HG03045 (cell line): Measurements from ENCODE around the gene CLCNKB.

ENCODE experiments used
- ATAC-seq: cut with Tn5 transposase; IDR thresholded peaks from one replicate; pipeline ENCODE4 v1.9.1; 2021; ENCODE audit warnings: mild to moderate bottlenecking, moderate library complexity; ENCODE audit not compliant: unreplicated experiment

Gene CLCNKB

DNA sequence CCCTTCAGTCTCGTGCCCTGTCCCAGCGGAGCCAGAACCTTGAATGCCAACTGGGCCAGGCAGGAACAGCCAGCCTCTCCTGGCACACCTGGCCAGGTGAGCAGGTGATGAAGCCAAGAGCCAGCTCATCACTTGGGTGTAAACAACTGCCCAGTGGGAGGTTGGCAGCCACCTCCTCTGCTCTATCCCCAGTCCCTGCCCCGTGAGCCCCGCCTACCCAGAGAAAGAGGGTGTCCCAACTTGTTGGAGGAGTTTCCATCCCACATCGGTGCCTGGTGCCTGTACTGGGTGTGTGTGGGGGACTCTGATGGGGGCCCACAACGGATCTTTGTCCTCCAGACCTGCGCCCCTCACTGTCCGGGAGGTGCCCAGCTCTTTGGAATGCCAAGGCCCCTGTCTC is 47.7 kb downstream of the CLCNKB start:
- ATAC-seq: no peak

DNA sequence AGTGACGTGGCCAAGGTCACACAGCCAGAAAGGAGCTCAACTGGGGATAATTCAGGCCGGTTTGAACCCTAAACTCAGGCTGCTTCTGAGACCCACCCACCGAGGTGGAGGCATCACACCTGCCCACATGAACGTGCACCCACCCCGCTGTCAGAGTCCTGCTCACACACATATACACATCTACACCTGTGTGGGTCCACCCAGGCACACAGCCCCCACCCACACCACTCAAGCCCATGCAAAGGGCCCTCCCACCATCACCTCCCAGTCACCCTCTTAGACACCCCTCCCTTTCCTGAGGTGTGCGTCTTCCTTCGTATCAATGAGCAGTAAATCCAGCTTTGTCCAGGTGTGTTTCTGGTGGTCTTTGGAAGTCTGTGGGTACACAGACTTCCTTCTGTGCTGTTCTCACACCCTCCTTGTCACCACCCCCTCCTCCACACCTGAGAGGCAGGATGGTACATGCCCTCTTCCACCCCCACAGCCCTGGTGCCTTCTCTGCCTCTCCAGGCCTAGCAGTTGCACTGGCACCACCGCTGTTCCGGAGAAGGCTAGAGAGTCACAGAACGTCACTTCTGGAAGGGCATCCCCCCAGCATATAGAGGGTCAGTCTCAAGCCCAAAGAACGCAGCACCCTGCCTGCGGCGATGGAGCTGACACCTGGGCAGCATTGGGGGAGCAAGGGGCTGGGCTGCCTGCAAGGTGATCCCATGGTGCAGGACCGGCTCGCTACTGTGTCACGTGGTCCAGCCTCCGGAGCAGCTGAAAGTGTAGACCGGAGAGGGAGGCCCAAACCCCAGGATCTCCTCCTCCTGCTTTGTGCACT is 48.7 kb downstream of the CLCNKB start:
- ATAC-seq: no peak

DNA sequence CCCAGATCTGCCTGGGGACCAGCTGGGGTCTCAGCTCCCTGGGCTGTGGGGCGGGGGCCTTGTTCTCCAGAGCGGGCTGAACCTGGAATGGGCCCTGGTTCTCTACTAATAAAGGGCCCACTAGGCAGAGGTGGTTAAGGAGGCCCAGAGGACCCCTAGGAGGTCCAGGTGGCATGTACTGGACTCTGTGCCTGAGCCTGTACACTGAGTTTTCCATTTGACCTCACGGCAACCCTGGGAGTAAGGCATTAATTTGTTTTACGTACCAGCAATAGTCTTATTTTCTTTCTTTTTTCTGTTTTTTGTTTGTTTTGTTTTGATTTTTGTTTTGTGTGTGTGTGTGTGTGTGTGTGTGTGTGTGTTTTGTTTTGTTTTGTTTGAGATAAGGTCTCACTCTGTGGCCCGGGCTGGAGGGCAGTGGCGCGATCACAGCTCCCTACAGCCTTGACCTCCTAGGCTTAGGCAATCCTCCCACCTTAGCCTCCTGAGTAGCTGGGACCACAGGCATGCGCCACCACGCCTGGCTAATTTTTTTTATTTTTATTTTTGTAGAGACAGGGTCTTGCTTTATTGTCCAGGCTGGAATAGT is 49.4 kb downstream of the CLCNKB start:
- ATAC-seq: no peak

DNA sequence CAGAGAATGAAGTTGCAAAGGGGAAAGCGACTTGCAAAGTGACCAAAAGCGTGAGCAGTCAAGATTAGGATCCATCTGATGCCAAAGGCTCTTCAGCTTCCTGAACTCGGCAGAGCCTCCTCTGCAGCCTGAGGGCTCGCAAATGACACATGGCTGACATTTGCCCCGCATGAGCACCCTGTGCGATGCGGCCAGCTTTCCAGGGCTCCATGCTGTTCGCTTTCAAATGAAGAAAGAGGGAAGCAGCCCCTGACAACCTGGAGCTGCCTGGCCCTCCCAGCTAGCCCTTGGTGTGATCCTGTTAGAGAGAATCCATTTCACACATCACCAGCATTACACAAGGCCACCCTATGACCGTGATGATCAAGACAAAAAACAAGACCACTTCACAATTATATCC is 50.0 kb downstream of the CLCNKB start:
- ATAC-seq: no peak

DNA sequence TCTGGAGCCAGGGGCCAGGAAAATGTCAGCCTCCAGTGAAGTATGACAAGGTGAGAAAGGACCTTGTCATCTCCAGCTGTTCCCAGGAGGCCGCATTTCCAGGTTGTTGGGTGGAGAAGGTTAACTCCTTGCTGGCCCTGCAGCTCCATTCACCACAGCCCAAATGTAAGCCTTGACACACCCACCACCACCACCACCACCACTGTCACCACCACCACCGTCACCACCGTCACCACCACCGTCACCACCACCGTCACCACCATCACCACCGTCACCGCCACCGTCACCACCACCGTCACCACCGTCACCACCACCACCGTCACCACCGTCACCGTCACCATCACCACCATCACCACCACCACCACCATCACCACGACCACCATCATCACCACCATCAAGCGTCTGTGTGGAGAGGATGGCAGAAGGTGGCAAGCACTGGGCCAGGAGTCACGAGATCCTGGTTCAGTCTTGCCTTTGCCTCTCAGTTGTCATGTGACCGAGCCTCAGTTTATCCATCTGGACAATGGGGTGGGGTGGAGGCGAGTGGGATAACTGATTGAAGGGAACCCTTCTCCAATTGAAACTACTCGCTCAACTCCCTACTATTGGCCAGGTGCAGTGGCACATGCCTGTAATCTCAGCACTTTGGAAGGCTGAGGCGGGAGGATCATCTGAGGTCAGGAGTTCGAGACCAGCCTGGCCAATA is 51.0 kb downstream of the CLCNKB start:
- no peak for ATAC-seq

DNA sequence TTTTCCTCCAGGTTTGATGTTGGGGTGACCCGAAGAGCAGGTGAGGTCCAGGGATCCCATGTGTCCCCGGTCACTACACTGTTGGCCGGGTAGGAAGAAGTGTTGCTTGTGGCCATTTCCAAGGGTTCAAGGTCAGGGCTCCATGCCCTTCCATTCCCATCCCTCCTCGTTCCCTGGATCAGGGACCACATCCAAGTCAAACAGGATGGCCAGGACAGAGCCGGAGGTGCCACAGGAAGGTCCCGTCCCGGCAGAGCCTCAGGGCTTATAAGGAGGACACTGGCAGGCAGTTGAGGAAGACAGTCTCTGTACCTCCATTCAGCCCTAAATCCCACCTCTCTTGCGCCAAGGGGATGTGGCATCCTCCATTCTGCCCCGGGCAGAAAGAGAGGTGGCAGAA is 51.9 kb downstream of the CLCNKB start:
- no peak for ATAC-seq

DNA sequence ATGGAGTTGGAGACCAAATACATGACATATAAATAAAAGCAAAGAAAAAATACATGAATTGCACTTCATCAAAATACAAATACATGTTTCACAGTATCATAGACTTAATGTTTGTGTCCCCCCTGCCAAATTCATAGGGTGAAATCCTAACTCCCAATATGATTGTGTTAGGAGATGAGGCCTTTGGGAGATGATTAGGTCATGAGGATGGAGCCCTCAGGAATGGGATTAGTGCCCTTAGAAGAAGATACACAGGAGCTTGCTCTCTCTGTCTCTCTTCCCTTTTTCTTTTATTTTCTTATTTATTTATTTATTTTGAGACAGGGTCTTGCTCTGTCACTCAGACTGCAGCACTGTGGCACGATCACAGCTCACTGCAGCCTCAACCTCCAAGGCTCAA is 55.8 kb downstream of the CLCNKB start:
- ATAC-seq: no peak

DNA sequence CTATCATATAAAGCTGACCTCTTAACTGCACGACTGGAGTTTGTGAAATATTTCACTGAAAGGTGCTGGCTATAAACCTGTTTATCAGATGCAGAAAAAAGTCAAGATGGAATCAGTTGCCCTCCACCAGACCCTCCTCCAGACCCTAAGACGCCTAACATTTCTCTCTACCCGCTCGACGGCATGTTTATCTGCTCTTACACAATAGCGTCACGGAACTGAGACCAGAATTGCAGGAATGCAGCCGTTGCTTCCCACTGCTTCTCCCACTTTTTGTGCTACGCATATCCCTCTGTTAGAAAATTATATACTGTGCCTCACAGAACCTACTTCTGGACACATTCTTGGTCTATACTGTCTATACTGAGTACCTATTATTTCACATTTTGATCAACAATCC is 58.0 kb downstream of the CLCNKB start:
- ATAC-seq: no peak
